ENCODE measurements around the gene EIF5AL1.
"Not testable (repeated sequence)": the region's sequence is repeated elsewhere in the genome, so short reads cannot be mapped to it uniquely, and the experiment has no call there.

- TF ChIP-seq EZH2 (IDR thresholded peaks at IDR 0.05; ENCODE audit: borderline replicate concordance, insufficient read depth, low read depth, low read length, poor library complexity, severe bottlenecking); CTCF (IDR thresholded peaks at IDR 0.05): not testable (repeated sequence)
These were observed 34.8 kb downstream of the EIF5AL1 start for GRCh38 chr10:79547128-79547527.
